Brain microvascular endothelial cell (primary cell): Measurements from ENCODE around the gene TBC1D4.
A peak's percentile ranks its signal among the peaks of the same experiment; 100 is the strongest.

Source experiments
- DNase-seq: peaks from one replicate; pipeline ENCODE4 v3.0.0-alpha.2; 2020
- H3K27ac ChIP-seq: fragments of 250-450 bp; sonication (Bioruptor Pico); 2 replicates; pipeline ENCODE4 v1.5.1; 2020; ENCODE audit warnings: mild to moderate bottlenecking, moderate library complexity
- H3K27me3 ChIP-seq: fragments of 250-450 bp; sonication (Bioruptor Pico); replicated peaks from 2 replicates; pipeline ENCODE4 v1.5.1; 2020; ENCODE audit warnings: mild to moderate bottlenecking
- H3K36me3 ChIP-seq: fragments of 250-450 bp; sonication (Bioruptor Pico); replicated peaks from 2 replicates; pipeline ENCODE4 v1.5.1; 2020; ENCODE audit warnings: mild to moderate bottlenecking
- H3K4me3 ChIP-seq: 2 replicates; pipeline ENCODE4 v1.5.1; 2011; ENCODE audit warnings: low read depth, mild to moderate bottlenecking, control low read depth, low read length, moderate library complexity
- CTCF ChIP-seq: IDR thresholded peaks from 2 replicates; pipeline ENCODE4 v1.5.1; 2011; ENCODE audit warnings: low read depth, mild to moderate bottlenecking, moderate library complexity, low read length, control low read depth, inconsistent platforms; ENCODE audit errors: missing control alignments
- in situ Hi-C: cut with HindIII; loops from 2 replicates; pipeline ENCODE4 v1.10.0; 2017; ENCODE audit warnings: low sequenced_read_pairs, low pct_ligation_motif_present

Gene TBC1D4

GRCh38 chr13:75405976-75406703, 75.8 kb downstream of the TBC1D4 start:
- H3K4me3 ChIP-seq: no peak overlapping the region
- H3K27me3 ChIP-seq: no peaks in the 10 kb centered on the region
- no peaks in the 10 kb centered on the region for H3K36me3 ChIP-seq
- H3K27ac ChIP-seq: no peak overlapping the region
- no peak for TF ChIP-seq CTCF
- in situ Hi-C loops: no loop called here
- DNase-seq: no peak

- no peak for DNase-seq
- H3K27ac ChIP-seq: no peak overlapping the region
- H3K4me3 ChIP-seq: no peak overlapping the region
- in situ Hi-C loops: no loop called here
- H3K27me3 ChIP-seq: no peaks in the 10 kb centered on the region
- no peaks in the 10 kb centered on the region for H3K36me3 ChIP-seq
- no peak for TF ChIP-seq CTCF
Measured at GRCh38 chr13:75404726-75405125, 77.2 kb downstream of the TBC1D4 start.

GRCh38 chr13:75402787-75403186, 79.2 kb downstream of the TBC1D4 start:
- Histone ChIP-seq H3K27ac (no peak overlapping the region), H3K4me3 (no peak overlapping the region), H3K36me3 (no peaks in the 10 kb centered on the region), H3K27me3 (no peaks in the 10 kb centered on the region)
- no peak for DNase-seq
- in situ Hi-C loops: no loop called here
- TF ChIP-seq CTCF: no peak

- DNase-seq: no peak
- H3K4me3 ChIP-seq: no peak overlapping the region
- H3K27ac ChIP-seq: no peak overlapping the region
- no peak for TF ChIP-seq CTCF
- in situ Hi-C loops: no loop called here
- no peaks in the 10 kb centered on the region for H3K27me3 ChIP-seq
- no peaks in the 10 kb centered on the region for H3K36me3 ChIP-seq
Measured at GRCh38 chr13:75400775-75401174, 81.2 kb downstream of the TBC1D4 start.

- DNase-seq: no peak
- in situ Hi-C loops: no loop called here
- no peak overlapping the region for H3K4me3 ChIP-seq
- H3K36me3 ChIP-seq: no peaks in the 10 kb centered on the region
- H3K27me3 ChIP-seq: no peaks in the 10 kb centered on the region
- no peak for TF ChIP-seq CTCF
- H3K27ac ChIP-seq: no peak overlapping the region
Measured at GRCh38 chr13:75399879-75400217, 82.1 kb downstream of the TBC1D4 start.

- H3K4me3 ChIP-seq: no peak overlapping the region
- H3K27me3 ChIP-seq: no peaks in the 10 kb centered on the region
- H3K27ac ChIP-seq: no peak overlapping the region
- H3K36me3 ChIP-seq: no peaks in the 10 kb centered on the region
- DNase-seq: peak; percentile 28
- TF ChIP-seq CTCF: no peak
- in situ Hi-C loops: no loop called here
Measured at GRCh38 chr13:75399168-75399878, 82.6 kb downstream of the TBC1D4 start.
